HS-5 (cell line): ENCODE measurements around the gene ZNF878.

Source experiments
- DNase-seq: peaks from one replicate; pipeline ENCODE4 v3.0.0-alpha.2; 2012; ENCODE audit warnings: low read depth

ZNF878 gene

GRCh38 chr19:12034620-12035019 is 18.1 kb downstream of the ZNF878 start:
- no peak for DNase-seq

DNA sequence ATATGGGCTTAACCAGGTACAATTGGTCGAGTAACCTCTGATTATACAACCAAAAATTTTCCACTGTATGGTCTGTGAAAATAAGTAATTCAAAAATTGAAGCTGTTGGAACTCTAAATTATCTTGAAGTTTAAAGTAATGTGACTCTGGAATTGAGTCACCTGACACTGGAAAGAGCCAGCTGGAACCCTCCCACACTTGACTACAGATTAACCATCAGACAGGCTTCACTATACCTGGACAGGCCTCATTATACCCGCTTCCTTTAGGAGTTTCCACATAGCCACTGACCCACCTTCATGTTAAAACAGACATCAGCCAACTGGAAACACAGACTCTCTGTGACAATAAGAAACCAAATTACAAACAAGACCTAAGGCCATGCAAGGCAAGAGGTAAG is 18.6 kb downstream of the ZNF878 start:
- DNase-seq = no peak

GRCh38 chr19:12015753-12016116 is 37.0 kb downstream of the ZNF878 start:
- no peak for DNase-seq

DNA sequence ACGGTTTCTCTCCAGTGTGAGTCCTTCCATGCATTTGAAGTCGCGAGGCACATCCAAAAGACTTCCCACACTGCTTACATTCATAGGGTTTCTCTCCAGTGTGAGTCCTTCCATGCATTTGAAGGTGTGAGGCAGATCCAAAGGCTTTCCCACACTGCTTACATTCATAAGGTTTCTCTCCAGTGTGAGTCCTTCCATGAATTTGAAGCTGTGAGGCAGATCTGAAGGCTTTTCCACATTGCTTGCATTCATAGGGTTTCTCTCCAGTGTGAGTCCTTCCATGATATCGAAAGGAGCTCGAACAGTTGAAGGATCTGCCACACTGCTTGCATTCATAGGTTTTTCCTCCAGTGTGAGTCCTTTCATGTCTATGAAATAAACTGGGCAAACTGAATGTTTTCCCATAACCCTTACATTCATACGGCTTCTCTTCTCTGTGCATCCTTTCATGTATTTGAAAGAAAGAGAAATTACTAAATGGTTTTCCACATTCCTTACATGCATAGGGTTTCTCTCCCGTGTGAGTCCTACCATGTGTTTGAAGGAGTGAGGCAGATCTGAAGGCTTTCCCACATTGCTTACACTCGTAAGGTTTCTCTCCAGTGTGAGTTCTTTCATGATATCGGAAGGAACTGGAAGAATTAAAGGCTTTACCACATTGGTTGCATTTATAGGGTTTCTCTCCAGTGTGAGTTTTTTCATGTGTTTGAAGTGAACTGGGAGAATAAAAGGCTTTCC is 37.6 kb downstream of the ZNF878 start:
- no peak for DNase-seq

- no peak for DNase-seq
Measured at GRCh38 chr19:12000152-12000981, 52.4 kb downstream of the ZNF878 start.

DNA sequence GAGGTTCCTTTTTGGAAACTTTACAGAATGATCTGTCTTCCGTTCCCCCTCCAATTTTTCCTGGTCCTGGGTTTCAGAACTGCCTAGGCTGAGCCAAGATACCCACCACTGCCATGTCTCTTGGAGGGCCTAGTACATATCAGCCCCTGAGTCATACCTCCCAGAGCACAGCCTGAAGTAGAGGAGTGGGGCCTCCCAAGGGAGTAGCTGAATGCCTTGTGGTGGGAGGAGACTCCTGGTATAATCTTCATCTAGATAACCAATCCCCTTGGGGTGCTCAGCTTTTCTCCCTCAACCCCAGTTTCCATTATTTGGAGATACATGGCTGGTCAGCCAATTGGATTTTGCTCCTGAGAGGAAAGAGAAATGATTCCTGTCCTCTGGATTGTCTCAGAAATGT is 57.6 kb downstream of the ZNF878 start:
- no peak for DNase-seq
